Breast epithelium (tissue), 3 donors: ENCODE measurements around the gene DMD.

Source experiments
- CTCF ChIP-seq, 3 donors: fragments of 450-650 bp; IDR thresholded peaks; one replicate each; pipeline ENCODE4 v1.5.1; 2016 to 2017; ENCODE audit warnings: antibody characterized with exemption in 3 of 3, mild to moderate bottlenecking in 3 of 3, moderate library complexity in 3 of 3
- POLR2A ChIP-seq: fragments of 450-650 bp; IDR thresholded peaks from one replicate; pipeline ENCODE4 v1.6.1; 2016; ENCODE audit warnings: antibody characterized with exemption, mild to moderate bottlenecking, moderate library complexity
- POLR2AphosphoS5 ChIP-seq, 3 donors: sonication (generic); formaldehyde crosslinking; IDR thresholded peaks; one replicate each; pipeline ENCODE4 v1.6.1; 2017; ENCODE audit warnings: antibody characterized with exemption in 3 of 3

GRCh38 chrX:31153475-31154047 lies 2057.8 kb downstream of the DMD start:
- no peak for TF ChIP-seq POLR2A
- no peak for TF ChIP-seq CTCF (IDR thresholded peaks at IDR 0.05)
- TF ChIP-seq POLR2AphosphoS5 (IDR thresholded peaks at IDR 0.05): no peak
